GM23338 (cell line): ENCODE measurements around the gene LST1. TPM values are rescaled to one million over a fixed set of nuclear protein-coding genes. Genes with fewer than 3 reads are reported as not detected.

Experiments used
- ATAC-seq: fragments of 200-7000 bp; cut with Tn5 transposase; 3 replicates; pipeline ENCODE4 v1.9.1; 2020
- DNase-seq: peaks from one replicate; pipeline ENCODE4 v3.0.0-alpha.2; 2015; ENCODE audit warnings: low spot score
- H2AFZ ChIP-seq: fragments of 200-600 bp; sonication (generic); 2 replicates; pipeline ENCODE4 v1.8.0; 2016; ENCODE audit warnings: antibody characterized with exemption, mild to moderate bottlenecking, moderate library complexity
- H3F3A ChIP-seq: fragments of 200-600 bp; sonication (generic); replicated peaks from 2 replicates; pipeline ENCODE4 v1.8.0; 2017; ENCODE audit warnings: antibody characterized with exemption, mixed run types, low read depth
- H3K27ac ChIP-seq: fragments of 200-600 bp; sonication (generic); 2 replicates; pipeline ENCODE4 v1.6.1; 2016; ENCODE audit warnings: low read depth
- H3K27me3 ChIP-seq: fragments of 200-600 bp; sonication (generic); 2 replicates; pipeline ENCODE4 v1.8.0; 2016; ENCODE audit warnings: mild to moderate bottlenecking, mixed run types, moderate library complexity; ENCODE audit not compliant: insufficient read depth
- H3K36me3 ChIP-seq: fragments of 200-600 bp; sonication (generic); 2 replicates; pipeline ENCODE4 v1.8.0; 2016; ENCODE audit warnings: mild to moderate bottlenecking; ENCODE audit not compliant: insufficient read depth
- H3K4me1 ChIP-seq: fragments of 200-600 bp; sonication (generic); 2 replicates; pipeline ENCODE4 v1.8.0; 2016; ENCODE audit warnings: mild to moderate bottlenecking, moderate library complexity; ENCODE audit not compliant: insufficient read depth
- H3K4me2 ChIP-seq: fragments of 200-600 bp; sonication (generic); 2 replicates; pipeline ENCODE4 v1.7.1; 2017; ENCODE audit warnings: mixed run types
- H3K4me3 ChIP-seq: fragments of 200-600 bp; sonication (generic); 2 replicates; pipeline ENCODE4 v1.6.1; 2016; ENCODE audit warnings: mixed run types
- H3K79me2 ChIP-seq: fragments of 200-600 bp; sonication (generic); replicated peaks from 2 replicates; pipeline ENCODE4 v1.8.0; 2017; ENCODE audit warnings: mild to moderate bottlenecking; ENCODE audit not compliant: insufficient read depth
- H3K9me2 ChIP-seq: fragments of 200-600 bp; sonication (generic); 2 replicates; pipeline ENCODE4 v1.8.0; 2017; ENCODE audit not compliant: insufficient read depth
- H4K20me1 ChIP-seq: fragments of 200-600 bp; sonication (generic); replicated peaks from 2 replicates; pipeline ENCODE4 v1.8.0; 2017; ENCODE audit warnings: mild to moderate bottlenecking; ENCODE audit not compliant: insufficient read depth
- H3K27ac Mint-ChIP-seq: 2 replicates; pipeline ENCODE4 v1.8.0; 2020; ENCODE audit warnings: inconsistent platforms, mild to moderate bottlenecking, moderate library complexity, mixed read lengths
- H3K27me3 Mint-ChIP-seq: 3 replicates; pipeline ENCODE4 v1.8.0; 2022; ENCODE audit warnings: low read depth, mild to moderate bottlenecking, moderate library complexity, mixed read lengths, inconsistent platforms; ENCODE audit not compliant: insufficient read depth, poor library complexity
- H3K36me3 Mint-ChIP-seq: 3 replicates; pipeline ENCODE4 v1.8.0; 2021; ENCODE audit warnings: low read depth, mild to moderate bottlenecking, inconsistent platforms, moderate library complexity, mixed read lengths
- H3K4me1 Mint-ChIP-seq: 3 replicates; pipeline ENCODE4 v1.8.0; 2020; ENCODE audit warnings: mild to moderate bottlenecking, inconsistent platforms, mixed read lengths
- H3K4me3 Mint-ChIP-seq: 3 replicates; pipeline ENCODE4 v1.8.0; 2021; ENCODE audit warnings: moderate library complexity, mild to moderate bottlenecking, inconsistent platforms, mixed read lengths
- H3K9me3 Mint-ChIP-seq: 3 replicates; pipeline ENCODE4 v1.8.0; 2020; ENCODE audit warnings: moderate library complexity, mild to moderate bottlenecking, inconsistent platforms, mixed read lengths
- CTCF ChIP-seq, 2 experiments: fragments of 200-600 bp in 1 of 2; sonication (generic) in 1 of 2; conservative IDR thresholded peaks; 2 replicates each; pipeline versions ENCODE4 v1.5.1 to v1.6.1; 2016 to 2017; ENCODE audit warnings: antibody characterized with exemption in 2 of 2, low read depth in 2 of 2, mild to moderate bottlenecking in 2 of 2, moderate library complexity in 1 of 2
- ETS1 ChIP-seq: IDR thresholded peaks from 2 replicates; pipeline ENCODE4 v1.6.1; 2016; ENCODE audit warnings: antibody characterized with exemption
- EZH2 ChIP-seq: fragments of 200-600 bp; sonication (generic); IDR thresholded peaks from one replicate; pipeline ENCODE4 v1.8.0; 2017; ENCODE audit warnings: antibody characterized with exemption, mild to moderate bottlenecking, low read depth; ENCODE audit not compliant: unreplicated experiment
- EZH2phosphoT487 ChIP-seq: fragments of 200-600 bp; sonication (generic); IDR thresholded peaks from one replicate; pipeline ENCODE4 v1.8.1; 2018; ENCODE audit warnings: antibody characterized with exemption; ENCODE audit not compliant: unreplicated experiment
- JUNB ChIP-seq: IDR thresholded peaks from one replicate; pipeline ENCODE4 v1.6.1; 2016; ENCODE audit warnings: antibody characterized with exemption; ENCODE audit not compliant: unreplicated experiment
- NANOG ChIP-seq: IDR thresholded peaks from 2 replicates; pipeline ENCODE4 v1.6.1; 2016; ENCODE audit warnings: antibody characterized with exemption, borderline replicate concordance
- POLR2AphosphoS5 ChIP-seq: IDR thresholded peaks from 2 replicates; pipeline ENCODE4 v1.6.1; 2016; ENCODE audit warnings: antibody characterized with exemption, low read depth
- REST ChIP-seq: IDR thresholded peaks from one replicate; pipeline ENCODE4 v1.6.1; 2018; ENCODE audit warnings: antibody characterized with exemption; ENCODE audit not compliant: unreplicated experiment
- STAT1 ChIP-seq: IDR thresholded peaks from one replicate; pipeline ENCODE4 v1.6.1; 2016; ENCODE audit warnings: antibody characterized with exemption; ENCODE audit not compliant: unreplicated experiment
- ZNF331 ChIP-seq: fragments of 250-450 bp; sonication (Bioruptor Pico); IDR thresholded peaks from 2 replicates; pipeline ENCODE4 v1.5.0; 2020; ENCODE audit warnings: low read depth, mild to moderate bottlenecking, moderate library complexity
- ZNF462 ChIP-seq: fragments of 250-450 bp; sonication (Bioruptor Pico); IDR thresholded peaks from 2 replicates; pipeline ENCODE4 v1.5.0; 2020; ENCODE audit warnings: mild to moderate bottlenecking, moderate library complexity
- polyA plus RNA-seq: library from polyadenylated mRNA; unstranded; fragments of >200 nt; fragmentation: Nextera tagmentation; extraction: Ambion mirVana; gene quantifications from 2 replicates; pipeline ENCODE4 v1.2.1, GENCODE V29; 2016
- total RNA-seq: library from RNA; depleted of rRNA; stranded (reverse); fragments of >200 nt; shearing (Covaris generic); gene quantifications from 2 replicates; pipeline ENCODE4 v1.2.3, GENCODE V29; 2014

LST1 gene
- total and polyA plus RNA-seq, 2 experiments from 2014 or later, result 0.37 TPM; not detected in 1

GRCh38 chr6:31545291-31545690 is 40.8 kb upstream of the LST1 start (continued):
- no peak for TF ChIP-seq ETS1
- no peak for TF ChIP-seq CTCF (conservative IDR thresholded peaks at IDR 0.05; ENCODE audit: low read depth in 2 of 2)
- no peak for TF ChIP-seq ZNF331 (CRISPR knock-in tag)

GRCh38 chr6:31546339-31546957 is 39.6 kb upstream of the LST1 start, which contains the start of gene ATP6V1G2:
Gene ATP6V1G2 (minus strand): TSS chr6:31546608. CDS start chr6:31546559, 49 bp downstream.
- Histone ChIP-seq H3F3A (peaks cover 4% of the 10 kb centered on the region; the same call in 1 of the 2 replicates), H3K4me2 (peak within 1 kb of the TSS; percentile 79), H3K9me2 (no peaks in the 10 kb centered on the region), H3K36me3 (0 out of 2 replicates have a peak, but pooled peaks cover 8% of the 10 kb centered on the region), H3K79me2 (peaks cover 20% of the 10 kb centered on the region), H3K27ac (peak within 1 kb of the TSS; percentile 93), H4K20me1 (no peaks in the 10 kb centered on the region), H3K4me3 (peak within 1 kb of the TSS; percentile 58), H3K27me3 (no peaks in the 10 kb centered on the region), H2AFZ (no peak within 1 kb of the TSS), H3K4me1 (peaks cover 11% of the 10 kb centered on the region; the same call in 1 of the 2 replicates)
- peaks cover 24% of the 10 kb centered on the region for H3K36me3 Mint-ChIP-seq
- H3K27me3 Mint-ChIP-seq, result peaks cover 11% of the 10 kb centered on the region
- H3K4me1 Mint-ChIP-seq, result peaks cover 18% of the 10 kb centered on the region
- peak; percentile 98 for DNase-seq
- ATAC-seq, result peak; percentile 77
- H3K27ac Mint-ChIP-seq, result peak within 1 kb of the TSS; percentile 95
- H3K9me3 Mint-ChIP-seq, result no peaks in the 10 kb centered on the region; the same call in 2 of the 3 replicates
- H3K4me3 Mint-ChIP-seq, result peak within 1 kb of the TSS; percentile 76
- TF ChIP-seq POLR2AphosphoS5 (peak; percentile 40; the same call in 1 of the 2 replicates), STAT1 (no peak), REST (no peak), JUNB (no peak), EZH2 (no peak), NANOG (peak; percentile 40; the same call in 1 of the 2 replicates), ZNF331 (CRISPR knock-in tag) (no peak), ZNF462 (CRISPR knock-in tag) (no peak), EZH2phosphoT487 (no peak)
